Measurements from ENCODE around the gene GPRC5A.

GPRC5A gene

DNA sequence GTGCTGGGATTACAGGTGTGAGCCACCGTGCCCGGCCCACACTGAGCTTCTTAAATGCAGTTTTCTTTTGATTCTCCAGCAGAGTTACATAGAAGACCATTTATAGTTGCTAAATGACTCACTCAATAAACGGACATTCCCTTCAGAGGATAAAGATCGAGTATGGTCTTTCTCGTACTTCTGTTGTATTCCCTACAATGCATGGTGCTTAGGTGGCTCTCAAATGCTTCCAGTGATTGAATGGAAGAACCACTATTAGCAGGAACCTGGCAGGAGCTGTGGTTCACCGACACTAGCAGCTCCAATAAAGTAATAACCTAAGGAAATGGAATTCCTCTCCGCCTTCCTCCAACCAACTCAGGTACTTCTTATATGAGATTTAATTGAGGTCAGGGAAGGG, 3.9 kb upstream of the GPRC5A start:
- peak; percentile 95 for FAIRE-seq

DNA sequence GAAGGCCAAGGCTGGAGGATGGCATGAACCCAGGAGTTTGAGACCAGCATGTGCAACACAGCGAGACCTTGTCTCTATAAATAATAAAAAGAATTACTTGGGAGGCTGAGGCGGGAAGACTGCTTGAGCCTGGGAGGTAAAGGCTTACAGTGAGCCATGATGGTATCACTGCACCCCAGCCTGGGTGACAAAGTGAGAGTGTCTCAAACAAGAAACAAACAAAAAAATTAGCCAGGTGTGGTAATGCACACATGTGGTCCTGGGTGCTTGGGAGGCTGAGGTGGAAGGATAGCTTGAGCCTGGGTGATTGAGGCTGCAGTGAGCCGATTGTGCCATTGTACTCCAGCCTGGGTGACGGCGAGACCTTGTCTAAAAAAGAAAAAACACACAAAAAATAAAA, 1.7 kb upstream of the GPRC5A start:
- FAIRE-seq, result no peak

DNA sequence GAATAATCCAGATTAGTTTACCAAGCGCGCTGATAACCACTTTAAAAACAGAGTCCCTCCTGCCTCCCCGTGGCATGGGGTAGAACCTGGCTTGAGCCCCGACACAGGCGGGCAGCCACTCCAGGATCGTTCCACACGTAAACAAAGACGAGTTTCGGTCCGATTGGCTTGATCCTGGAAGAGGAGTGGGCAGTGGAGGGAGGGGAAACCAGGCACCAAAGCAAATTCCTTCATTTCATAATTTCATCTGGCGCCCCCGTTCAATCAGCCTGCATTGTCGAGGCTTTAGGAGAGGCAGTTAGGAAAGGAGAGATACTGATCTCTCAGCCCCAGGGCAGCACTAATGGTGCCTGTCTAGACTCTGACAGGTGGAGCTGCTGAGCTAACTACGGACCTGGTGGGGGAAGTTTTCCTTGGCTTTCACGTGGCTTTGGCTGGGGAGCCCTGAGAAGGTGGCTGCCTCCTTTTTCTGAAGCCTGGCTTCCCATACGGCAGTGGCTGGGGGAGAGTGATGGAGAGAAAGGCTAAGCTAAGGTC, 751 bp upstream of the GPRC5A start:
- peak; percentile 95 for FAIRE-seq

GRCh38 chr12:12891881-12892355, 556 bp downstream of the GPRC5A start:
- FAIRE-seq, result no peak

GRCh38 chr12:12892681-12893141, 1.3 kb downstream of the GPRC5A start:
- no peak for FAIRE-seq

GRCh38 chr12:12893438-12893837, 2.1 kb downstream of the GPRC5A start:
- FAIRE-seq, result no peak

GRCh38 chr12:12896260-12896659, 4.9 kb downstream of the GPRC5A start:
- FAIRE-seq, result no peak

DNA sequence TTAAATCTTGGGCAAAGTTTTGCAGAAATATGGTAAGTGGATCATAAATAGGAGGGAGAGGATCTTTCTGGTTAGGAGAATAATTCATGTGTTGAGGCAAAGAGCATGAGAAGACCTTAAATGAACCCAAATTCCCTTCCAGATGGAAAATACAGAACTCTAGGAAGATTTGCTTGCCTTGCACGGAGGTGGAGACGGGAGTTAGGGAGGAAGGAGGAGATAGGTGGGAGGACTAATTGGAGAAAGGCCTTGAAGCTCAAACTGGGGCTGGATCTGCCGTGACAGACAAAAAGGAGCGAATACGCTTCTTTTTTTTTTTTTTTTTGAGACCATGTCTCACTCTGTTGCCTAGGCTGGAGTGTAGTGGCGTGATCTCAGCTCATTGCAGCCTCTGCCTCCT, 5.9 kb downstream of the GPRC5A start:
- FAIRE-seq, result no peak

DNA sequence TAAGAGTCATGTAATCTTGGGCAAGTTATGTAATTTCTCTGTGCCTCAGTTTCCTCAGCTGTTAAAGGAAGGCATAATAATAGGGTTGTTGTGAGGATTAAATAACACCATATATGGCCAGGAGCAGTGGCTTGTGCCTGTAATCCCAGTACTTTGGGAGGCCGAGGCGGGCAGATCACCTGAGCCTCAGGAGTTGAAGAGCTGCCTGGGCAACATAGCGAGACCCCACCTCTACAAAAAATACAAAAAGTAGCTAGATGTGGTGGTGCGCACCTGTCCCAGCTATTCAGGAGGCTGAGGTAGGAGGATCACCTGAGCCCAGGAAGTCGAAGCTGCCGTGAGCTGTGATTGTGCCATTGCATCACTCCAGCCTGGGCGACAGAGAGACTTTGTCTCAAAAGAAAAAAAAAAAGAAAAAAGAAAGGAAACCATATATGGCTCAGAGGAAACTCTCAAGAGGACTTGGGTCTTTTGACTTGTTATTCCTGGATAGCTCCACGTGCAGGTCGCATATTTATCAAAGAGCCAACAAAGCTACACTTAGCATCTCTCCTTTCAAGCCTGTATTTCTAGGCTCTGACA, 6.9 kb downstream of the GPRC5A start:
- no peak for FAIRE-seq

GRCh38 chr12:12898911-12899511, 7.6 kb downstream of the GPRC5A start:
- FAIRE-seq, result no peak

GRCh38 chr12:12899530-12900380, 8.4 kb downstream of the GPRC5A start:
- peak; percentile 17 for FAIRE-seq

- no peak for FAIRE-seq
Measured at GRCh38 chr12:12900786-12901157, 9.4 kb downstream of the GPRC5A start.

DNA sequence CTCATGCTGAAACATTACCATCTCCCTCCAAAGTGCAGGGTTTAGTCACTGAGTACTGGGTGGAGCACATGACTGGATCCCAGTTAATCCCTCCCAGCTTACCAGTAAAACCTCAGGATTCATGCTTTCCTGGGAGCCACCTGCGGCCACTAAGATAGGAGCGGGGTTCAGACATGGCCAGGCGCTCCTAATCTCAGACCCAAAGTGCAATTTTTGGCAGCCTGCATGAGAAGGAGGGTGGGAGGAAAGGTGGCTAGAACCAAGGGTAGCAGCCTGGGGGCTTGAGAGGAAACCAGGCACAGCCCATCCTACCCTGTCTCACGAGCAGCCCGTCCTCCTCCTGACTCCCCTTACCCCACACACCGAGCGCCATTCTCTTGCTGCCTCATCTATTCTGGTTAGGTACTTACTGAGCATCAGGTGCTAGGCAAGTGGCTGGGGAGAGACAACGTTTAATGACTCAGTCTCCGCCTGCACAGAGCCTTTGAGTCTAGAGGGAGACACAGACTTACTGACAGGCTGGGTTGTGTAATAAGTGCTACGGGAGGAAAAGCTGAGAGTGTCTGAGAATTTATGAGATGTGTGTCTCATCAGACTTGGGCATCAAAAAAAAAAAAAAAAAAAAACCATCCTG, 9.9 kb downstream of the GPRC5A start:
- FAIRE-seq, result no peak

- no peak for FAIRE-seq
Measured at GRCh38 chr12:12902036-12902435, 10.7 kb downstream of the GPRC5A start.

DNA sequence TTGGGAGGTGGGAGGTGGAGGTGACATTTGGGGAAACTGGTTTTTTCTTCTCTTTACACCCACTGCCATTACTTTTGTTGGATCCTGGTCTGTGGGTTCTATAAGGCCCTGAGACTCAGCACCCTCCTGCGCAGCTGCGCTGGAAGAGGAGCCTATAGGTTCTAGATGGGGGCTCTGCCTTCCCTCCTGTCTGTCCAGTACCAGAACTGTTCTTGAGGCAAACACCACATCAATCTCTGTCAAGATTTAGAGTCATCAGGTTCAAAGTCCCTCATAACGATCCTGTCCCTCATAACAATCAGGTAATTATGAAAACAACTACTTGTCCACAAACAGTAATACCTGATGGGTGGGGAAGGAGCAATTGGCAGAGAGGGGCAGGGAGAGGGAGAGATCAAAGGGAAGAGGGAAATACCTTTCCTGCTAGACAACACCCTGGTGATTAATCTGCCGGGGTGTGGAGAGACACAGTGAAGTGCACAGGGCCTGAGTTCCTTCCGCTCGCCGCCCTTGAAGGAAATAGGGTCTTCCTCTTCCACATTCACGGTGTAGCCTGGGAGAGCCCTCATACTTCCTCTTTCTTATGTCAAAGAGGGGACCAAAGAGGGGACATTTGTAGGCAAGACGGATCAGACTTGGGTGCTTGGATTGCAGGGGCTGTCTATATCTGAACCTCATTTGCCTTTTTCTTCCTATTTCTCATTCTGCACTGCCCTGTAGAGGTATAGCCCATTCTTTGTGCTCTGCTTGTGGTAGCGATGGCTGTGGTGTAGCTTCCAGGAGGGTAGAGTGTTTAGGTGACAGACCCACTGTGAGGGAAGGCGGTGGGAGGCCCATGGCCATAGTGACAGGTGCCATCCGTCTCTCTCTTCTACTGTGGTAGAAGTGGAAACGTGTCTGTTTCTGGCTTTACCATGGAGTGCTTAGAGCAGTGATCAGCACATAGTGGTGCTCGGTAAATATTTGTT, 12.6 kb downstream of the GPRC5A start:
- FAIRE-seq, result no peak

- no peak for FAIRE-seq
Measured at GRCh38 chr12:12907552-12907951, 16.2 kb downstream of the GPRC5A start.

GRCh38 chr12:12908252-12908651, 16.9 kb downstream of the GPRC5A start:
- no peak for FAIRE-seq

- FAIRE-seq, result no peak
Measured at GRCh38 chr12:12908711-12909110, 17.3 kb downstream of the GPRC5A start.

- no peak for FAIRE-seq
Measured at GRCh38 chr12:12909228-12909994, 18.0 kb downstream of the GPRC5A start.

DNA sequence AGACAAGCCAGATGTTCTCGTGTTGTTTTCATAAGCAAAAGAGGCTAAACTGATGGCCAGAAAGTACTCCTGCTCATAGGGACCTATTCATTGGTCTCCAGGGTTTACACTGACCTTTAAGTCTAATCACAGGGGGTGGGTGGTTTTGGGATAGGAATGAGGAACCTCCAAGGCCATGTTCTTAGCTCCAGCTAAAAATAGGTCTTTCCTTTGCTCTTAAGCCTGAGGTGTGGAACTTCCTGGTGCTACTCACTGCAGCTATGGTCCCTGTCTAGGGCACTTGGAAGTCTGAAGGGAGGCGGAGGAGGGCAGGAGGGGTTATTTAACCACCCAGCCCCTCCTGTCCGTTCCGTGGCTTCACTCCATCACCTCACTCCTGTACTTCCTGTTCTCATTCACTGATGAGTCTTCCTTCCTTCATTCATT, 18.6 kb downstream of the GPRC5A start:
- no peak for FAIRE-seq

- FAIRE-seq, result no peak
Measured at GRCh38 chr12:12912711-12913110, 21.3 kb downstream of the GPRC5A start.

All from G401.6 (cell line).